H9 (cell line): Measurements from ENCODE around the gene ZNF672. TPM values are rescaled to one million over a fixed set of nuclear protein-coding genes. Genes with fewer than 3 reads are reported as not detected.
A peak's percentile ranks its signal among the peaks of the same experiment; 100 is the strongest.

Experiments used
- DNase-seq: peaks from one replicate; pipeline ENCODE4 v3.0.0-alpha.2; 2017
- H2AFZ ChIP-seq: one replicate; pipeline ENCODE4 v1.6.1; 2013; ENCODE audit warnings: mild to moderate bottlenecking, low read length, control low read depth, moderate library complexity
- H2AK5ac ChIP-seq: 2 replicates; pipeline ENCODE4 v1.6.1; 2013; ENCODE audit warnings: low read length, control low read depth, mixed read lengths; ENCODE audit not compliant: insufficient read length
- H2BK120ac ChIP-seq: one replicate; pipeline ENCODE4 v1.6.1; 2013; ENCODE audit warnings: low read depth, mild to moderate bottlenecking, low read length, control low read depth, inconsistent platforms; ENCODE audit not compliant: poor library complexity, severe bottlenecking
- H2BK12ac ChIP-seq: 2 replicates; pipeline ENCODE4 v1.6.1; 2013; ENCODE audit warnings: low read length, control low read depth, mixed read lengths, low read depth; ENCODE audit not compliant: insufficient read length
- H2BK15ac ChIP-seq: 2 replicates; pipeline ENCODE4 v1.6.1; 2013; ENCODE audit warnings: low read depth, low read length, control low read depth
- H2BK20ac ChIP-seq: one replicate; pipeline ENCODE4 v1.6.1; 2013; ENCODE audit warnings: low read depth, mild to moderate bottlenecking, low read length, control low read depth, inconsistent platforms; ENCODE audit not compliant: poor library complexity, severe bottlenecking
- H2BK5ac ChIP-seq: 2 replicates; pipeline ENCODE4 v1.6.1; 2013; ENCODE audit warnings: low read length, control low read depth, mixed read lengths; ENCODE audit not compliant: insufficient read length
- H3K14ac ChIP-seq: 2 replicates; pipeline ENCODE4 v1.6.1; 2013; ENCODE audit warnings: low read length, control low read depth; ENCODE audit not compliant: insufficient read depth
- H3K18ac ChIP-seq: 2 replicates; pipeline ENCODE4 v1.6.1; 2013; ENCODE audit warnings: low read depth, mild to moderate bottlenecking, mixed read lengths, low read length, control low read depth; ENCODE audit not compliant: insufficient read length
- H3K23ac ChIP-seq: 2 replicates; pipeline ENCODE4 v1.6.1; 2013; ENCODE audit warnings: low read length, control low read depth, mixed read lengths, low read depth; ENCODE audit not compliant: insufficient read length
- H3K23me2 ChIP-seq: 2 replicates; pipeline ENCODE4 v1.6.1; 2013; ENCODE audit warnings: low read depth, mild to moderate bottlenecking, mixed read lengths, low read length, control low read depth; ENCODE audit not compliant: insufficient read length, poor library complexity, severe bottlenecking
- H3K27ac ChIP-seq: 2 replicates; pipeline ENCODE4 v1.5.1; 2013; ENCODE audit warnings: low read length, control low read depth, mixed read lengths, low read depth; ENCODE audit not compliant: insufficient read length
- H3K27me3 ChIP-seq: 2 replicates; pipeline ENCODE4 v1.6.1; 2013; ENCODE audit warnings: low read length, control low read depth, inconsistent platforms; ENCODE audit not compliant: insufficient read depth
- H3K4ac ChIP-seq: 2 replicates; pipeline ENCODE4 v1.6.1; 2013; ENCODE audit warnings: low read depth, mild to moderate bottlenecking, control low read depth, inconsistent platforms, low read length, moderate library complexity
- H3K4me1 ChIP-seq: 2 replicates; pipeline ENCODE4 v1.6.1; 2013; ENCODE audit warnings: low read length, control low read depth, inconsistent platforms; ENCODE audit not compliant: insufficient read depth
- H3K4me2 ChIP-seq: 2 replicates; pipeline ENCODE4 v1.6.1; 2013; ENCODE audit warnings: low read length, control low read depth, mixed read lengths; ENCODE audit not compliant: insufficient read length, insufficient read depth
- H3K56ac ChIP-seq: 2 replicates; pipeline ENCODE4 v1.6.1; 2013; ENCODE audit warnings: low read depth, mild to moderate bottlenecking, mixed read lengths, low read length, control low read depth; ENCODE audit not compliant: insufficient read length
- H3K79me1 ChIP-seq: 2 replicates; pipeline ENCODE4 v1.6.1; 2013; ENCODE audit warnings: low read depth, mild to moderate bottlenecking, moderate library complexity, low read length, control low read depth, inconsistent platforms; ENCODE audit not compliant: insufficient read depth, poor library complexity, severe bottlenecking
- H3K79me2 ChIP-seq: 2 replicates; pipeline ENCODE4 v1.6.1; 2013; ENCODE audit warnings: low read length, control low read depth, inconsistent platforms; ENCODE audit not compliant: insufficient read depth
- H3K9ac ChIP-seq: 2 replicates; pipeline ENCODE4 v1.6.1; 2013; ENCODE audit warnings: low read length, control low read depth, mixed read lengths; ENCODE audit not compliant: insufficient read length; ENCODE audit errors: extremely low read depth
- H3K9me3 ChIP-seq: one replicate; pipeline ENCODE4 v1.6.1; 2013; ENCODE audit warnings: low read depth, low read length, inconsistent platforms; ENCODE audit not compliant: control insufficient read depth
- H3T11ph ChIP-seq: one replicate; pipeline ENCODE4 v1.6.1; 2013; ENCODE audit warnings: mild to moderate bottlenecking, low read length, control low read depth, inconsistent platforms
- H4K20me1 ChIP-seq: one replicate; pipeline ENCODE4 v1.6.1; 2013; ENCODE audit not compliant: control insufficient read depth, insufficient read length, insufficient read depth
- H4K5ac ChIP-seq: 2 replicates; pipeline ENCODE4 v1.6.1; 2013; ENCODE audit warnings: low read depth, mild to moderate bottlenecking, mixed read lengths, low read length, control low read depth; ENCODE audit not compliant: insufficient read length
- H4K8ac ChIP-seq: replicated peaks from 2 replicates; pipeline ENCODE4 v1.6.1; 2013; ENCODE audit warnings: low read length, control low read depth, mixed read lengths, low read depth; ENCODE audit not compliant: insufficient read length
- H4K91ac ChIP-seq: 2 replicates; pipeline ENCODE4 v1.6.1; 2013; ENCODE audit warnings: low read depth, mild to moderate bottlenecking, moderate library complexity, mixed read lengths, low read length, control low read depth; ENCODE audit not compliant: insufficient read length
- H3K27ac Mint-ChIP-seq, 3 experiments: 2 replicates in 2 of 3; 3 replicates in 1 of 3; pipeline ENCODE4 v1.8.0; 2020 to 2021; ENCODE audit warnings: mixed read lengths in 3 of 3, mild to moderate bottlenecking in 1 of 3, moderate library complexity in 1 of 3
- H3K27me3 Mint-ChIP-seq: 2 replicates; pipeline ENCODE4 v1.8.0; 2021; ENCODE audit warnings: low read depth, mild to moderate bottlenecking, moderate library complexity, mixed read lengths
- H3K36me3 Mint-ChIP-seq, 3 experiments: 2 replicates in 2 of 3; 3 replicates in 1 of 3; pipeline ENCODE4 v1.8.0; 2020 to 2021; ENCODE audit warnings: low read depth in 3 of 3, mixed read lengths in 3 of 3; ENCODE audit not compliant: insufficient read depth in 1 of 3
- H3K4me1 Mint-ChIP-seq, 2 experiments: 2 replicates each; pipeline ENCODE4 v1.8.0; 2020; ENCODE audit warnings: mixed read lengths in 2 of 2
- H3K4me3 Mint-ChIP-seq, 2 experiments: 2 replicates in 1 of 2; 3 replicates in 1 of 2; pipeline ENCODE4 v1.8.0; 2020 to 2021; ENCODE audit warnings: mild to moderate bottlenecking in 2 of 2, mixed read lengths in 2 of 2, moderate library complexity in 1 of 2
- H3K9me3 Mint-ChIP-seq, 2 experiments: 2 replicates in 1 of 2; 3 replicates in 1 of 2; pipeline ENCODE4 v1.8.0; 2020; ENCODE audit warnings: mild to moderate bottlenecking in 2 of 2, mixed read lengths in 2 of 2, moderate library complexity in 1 of 2
- WGBS: extraction: QIAGEN DNeasy Blood & Tissue Kit; methylation state at CpG from one replicate; pipeline ENCODE4 v1.1.7; 2013; ENCODE audit warnings: missing lambda C conversion rate, low lambda C conversion rate, mixed read lengths; ENCODE audit not compliant: insufficient read length; ENCODE audit errors: extremely low coverage; 5-methylcytosine and 5-hydroxymethylcytosine counted together
- total RNA-seq: library from RNA; stranded (reverse); gene quantifications from 2 replicates; pipeline ENCODE4 v1.2.1, GENCODE V29; 2021
- TF ChIP-seq, protein P1 (sequence below): fragments of 200-600 bp; sonication (generic); conservative IDR thresholded peaks from 3 replicates; pipeline ENCODE4 v1.8.0; 2021; ENCODE audit warnings: antibody characterized with exemption, mild to moderate bottlenecking

Gene ZNF672
- total RNA-seq, 1 experiment from 2014 or later = 29.4 TPM

GRCh38 chr1:248858891-248859889 is 21.2 kb downstream of the ZNF672 start, which contains the start of gene ZNF692:
Gene ZNF692 (minus strand): TSS chr1:248859085. CDS start chr1:248858309, 776 bp downstream.
- H4K91ac ChIP-seq = no peak within 1 kb of the TSS

More at GRCh38 chr1:248858891-248859889, 21.2 kb downstream of the ZNF672 start, which contains the start of gene ZNF692:
- Histone ChIP-seq H3K56ac (no peak within 1 kb of the TSS), H3K4me2 (peak within 1 kb of the TSS; percentile 77), H3T11ph (no peak within 1 kb of the TSS), H3K79me2 (no peaks in the 10 kb centered on the region), H3K14ac (peak within 1 kb of the TSS; percentile 13), H3K4me1 (no peaks in the 10 kb centered on the region), H2BK20ac (no peak within 1 kb of the TSS), H3K4ac (no peak within 1 kb of the TSS), H4K20me1 (no peaks in the 10 kb centered on the region), H2AFZ (no peak within 1 kb of the TSS), H3K27me3 (no peaks in the 10 kb centered on the region; the same call in 1 of the 2 replicates), H3K79me1 (no peaks in the 10 kb centered on the region), H4K5ac (no peak within 1 kb of the TSS), H3K23me2 (peaks cover 24% of the 10 kb centered on the region), H4K8ac (no peak within 1 kb of the TSS), H2AK5ac (no peak within 1 kb of the TSS), H3K27ac (no peak within 1 kb of the TSS), H2BK12ac (no peak within 1 kb of the TSS), H2BK15ac (no peak within 1 kb of the TSS), H3K9me3 (no peaks in the 10 kb centered on the region), H3K9ac (peak within 1 kb of the TSS; percentile 53), H2BK5ac (no peak within 1 kb of the TSS), H3K18ac (peak within 1 kb of the TSS; percentile 61), H2BK120ac (no peak within 1 kb of the TSS), H3K23ac (no peak within 1 kb of the TSS)
- H3K27ac Mint-ChIP-seq = peak within 1 kb of the TSS; percentile 95 to 98 (median 98)
- H3K36me3 Mint-ChIP-seq = peaks cover 0 to 25% (median 23%) of the 10 kb centered on the region in 3 experiments; a peak in 6 of 7 replicates
- H3K4me1 Mint-ChIP-seq = peaks cover 22 to 26% of the 10 kb centered on the region in 2 experiments
- TF ChIP-seq, protein P1, sequence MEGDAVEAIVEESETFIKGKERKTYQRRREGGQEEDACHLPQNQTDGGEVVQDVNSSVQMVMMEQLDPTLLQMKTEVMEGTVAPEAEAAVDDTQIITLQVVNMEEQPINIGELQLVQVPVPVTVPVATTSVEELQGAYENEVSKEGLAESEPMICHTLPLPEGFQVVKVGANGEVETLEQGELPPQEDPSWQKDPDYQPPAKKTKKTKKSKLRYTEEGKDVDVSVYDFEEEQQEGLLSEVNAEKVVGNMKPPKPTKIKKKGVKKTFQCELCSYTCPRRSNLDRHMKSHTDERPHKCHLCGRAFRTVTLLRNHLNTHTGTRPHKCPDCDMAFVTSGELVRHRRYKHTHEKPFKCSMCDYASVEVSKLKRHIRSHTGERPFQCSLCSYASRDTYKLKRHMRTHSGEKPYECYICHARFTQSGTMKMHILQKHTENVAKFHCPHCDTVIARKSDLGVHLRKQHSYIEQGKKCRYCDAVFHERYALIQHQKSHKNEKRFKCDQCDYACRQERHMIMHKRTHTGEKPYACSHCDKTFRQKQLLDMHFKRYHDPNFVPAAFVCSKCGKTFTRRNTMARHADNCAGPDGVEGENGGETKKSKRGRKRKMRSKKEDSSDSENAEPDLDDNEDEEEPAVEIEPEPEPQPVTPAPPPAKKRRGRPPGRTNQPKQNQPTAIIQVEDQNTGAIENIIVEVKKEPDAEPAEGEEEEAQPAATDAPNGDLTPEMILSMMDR = no peak; the same call in 2 of the 3 replicates
- peak within 1 kb of the TSS; percentile 87 to 92 for H3K4me3 Mint-ChIP-seq
- peaks cover 39% of the 10 kb centered on the region for H3K27me3 Mint-ChIP-seq
- H3K9me3 Mint-ChIP-seq = peaks cover 0 to 2% of the 10 kb centered on the region in 2 experiments; a peak in 2 of 5 replicates
- DNase-seq = peak; percentile 97
- WGBS = no CpG with 5 or more reads among the region's 62 CpGs
